LNCAP (cell line): ENCODE results near the gene USF2.

Source experiments
- CTCF ChIP-seq: fragments of 450-650 bp; IDR thresholded peaks from 2 replicates; pipeline ENCODE4 v1.5.1; 2017; ENCODE audit warnings: mild to moderate bottlenecking

USF2 gene

DNA sequence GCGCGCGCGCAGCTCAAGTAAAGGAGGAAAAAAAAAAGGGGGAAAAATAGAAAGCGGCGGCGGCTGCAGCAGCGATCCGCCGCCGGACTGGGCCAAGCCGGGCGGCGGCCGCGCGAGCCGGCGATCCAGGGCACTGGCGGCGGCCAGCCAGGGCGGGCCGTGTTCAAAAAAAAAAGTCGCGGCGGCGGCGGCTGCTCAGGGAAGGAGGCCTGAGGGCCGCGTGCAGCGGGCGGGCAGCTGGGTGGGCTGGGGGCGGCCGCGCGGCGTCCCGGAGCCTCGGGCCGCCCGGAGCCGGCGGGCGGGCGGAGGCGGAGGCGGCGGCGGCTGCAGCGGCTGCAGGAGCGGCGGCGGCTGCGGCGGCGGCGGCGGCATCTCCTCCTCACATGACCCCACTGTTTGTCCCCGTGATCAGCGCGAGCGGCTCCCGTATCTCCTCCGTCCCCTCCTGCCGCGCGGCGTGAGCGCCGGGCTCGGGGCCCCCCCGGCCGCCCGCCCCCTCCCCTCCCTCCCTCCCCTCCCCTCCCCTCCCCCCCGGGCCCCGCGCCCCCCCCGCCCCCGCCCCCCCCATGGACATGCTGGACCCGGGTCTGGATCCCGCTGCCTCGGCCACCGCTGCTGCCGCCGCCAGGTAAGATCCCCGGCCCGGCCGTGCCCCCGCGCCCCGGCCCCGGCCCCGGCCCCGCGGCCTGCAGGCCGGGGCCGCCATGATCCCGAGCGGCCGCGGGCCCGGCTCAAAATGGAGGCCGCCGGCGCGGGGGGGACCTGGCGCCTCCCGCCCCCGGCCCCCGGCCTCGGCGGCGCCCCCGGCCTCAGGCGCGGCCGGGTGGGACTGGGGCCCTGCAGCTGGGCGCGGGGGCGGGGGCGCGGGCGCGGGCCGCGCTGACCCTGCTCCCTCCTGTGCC, at the start of gene USF2:
Gene USF2 (plus strand): TSS at position 427 of the 902 bp plus-strand sequence. CDS start 140 bp downstream, at position 567.
- no peak for TF ChIP-seq CTCF

DNA sequence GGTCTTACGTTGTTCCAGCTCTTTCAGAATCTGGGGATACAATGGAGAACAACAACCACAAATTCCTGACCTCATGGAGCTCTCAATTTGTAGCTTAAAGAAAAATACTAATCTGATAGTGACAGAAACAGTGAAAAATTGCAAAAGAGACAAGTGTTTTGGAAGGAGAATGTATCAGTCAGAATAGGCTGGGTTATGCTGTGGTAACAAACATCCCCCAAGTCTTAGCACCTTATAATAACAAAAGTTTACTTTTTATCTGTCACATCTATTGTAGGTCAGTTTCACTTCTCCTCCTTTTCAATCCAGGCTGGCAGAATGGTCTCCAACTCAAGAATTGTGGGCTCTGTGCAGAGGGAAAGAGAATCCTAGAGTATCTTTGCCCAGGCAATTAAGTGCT, 49.8 kb upstream of the USF2 start:
- no peak for TF ChIP-seq CTCF

DNA sequence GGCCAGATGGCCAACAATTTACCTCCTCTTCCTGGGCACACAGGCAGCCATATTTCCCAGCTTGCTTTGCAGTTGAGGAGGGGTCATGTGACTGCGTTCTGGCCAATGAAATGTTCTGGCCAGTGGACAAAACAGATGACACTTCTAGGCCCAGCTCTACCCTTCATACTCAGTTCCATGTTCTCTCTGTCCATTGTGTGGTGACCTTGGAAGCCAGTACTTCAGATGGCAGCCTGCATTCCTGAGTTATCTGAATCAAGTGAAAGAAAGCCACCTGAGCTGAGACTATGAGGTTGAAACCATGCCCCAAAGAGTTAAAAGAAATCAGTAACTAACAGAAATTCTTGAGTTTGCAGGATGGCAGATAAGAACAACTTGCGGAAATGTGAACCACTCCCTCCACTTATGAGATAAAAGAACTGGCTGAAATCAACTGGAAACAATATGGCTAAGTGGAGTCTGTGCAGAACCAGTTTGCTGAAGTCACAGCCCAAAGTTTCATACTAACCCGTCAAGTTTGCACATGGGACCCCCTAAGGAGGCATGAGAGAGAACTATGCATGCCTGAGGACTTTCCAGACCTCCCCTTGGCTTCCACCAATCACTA, 48.3 kb upstream of the USF2 start:
- no peak for TF ChIP-seq CTCF

DNA sequence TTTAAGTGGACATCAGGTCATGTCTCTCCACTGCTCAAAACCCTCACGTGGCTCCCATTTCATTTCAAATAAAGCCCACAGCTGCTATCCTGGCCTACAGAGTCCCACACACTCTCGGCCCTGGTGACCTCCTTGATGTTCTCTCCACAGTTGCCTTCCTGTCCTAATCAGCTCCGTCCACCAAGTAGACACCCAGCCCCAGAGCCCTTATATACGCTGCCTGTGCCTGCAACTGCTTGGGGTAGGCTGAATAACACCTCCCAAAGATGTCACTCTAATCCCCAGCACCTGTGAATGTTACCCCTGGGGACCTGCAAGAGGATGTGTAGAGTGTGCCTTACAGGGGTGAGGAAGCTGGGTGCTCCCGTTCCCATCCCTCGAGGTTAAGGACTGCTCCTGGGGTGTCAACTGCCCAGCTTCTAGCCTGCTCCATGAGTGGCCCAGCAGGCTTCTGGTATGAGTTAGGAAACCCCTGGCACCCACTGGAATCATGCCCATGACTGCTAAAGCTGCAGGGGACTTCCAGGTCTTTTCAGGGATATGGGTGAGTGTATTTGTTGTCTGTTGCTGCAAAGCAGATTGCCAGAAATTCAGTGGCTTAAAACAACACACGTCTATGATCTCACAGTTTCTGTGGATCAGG, 46.3 kb upstream of the USF2 start:
- TF ChIP-seq CTCF, result no peak

GRCh38 chr19:35223084-35223790, 45.5 kb upstream of the USF2 start:
- no peak for TF ChIP-seq CTCF

GRCh38 chr19:35223862-35224505, 44.8 kb upstream of the USF2 start:
- no peak for TF ChIP-seq CTCF
